NCI-H510A treated with DMSO at 0.1 percent for 48 hours (cell line): ENCODE results near the gene RETREG3.

Experiments used
- DNase-seq: peaks from one replicate; lab custom pipeline; 2025; lab: John Stamatoyannopoulos, UW

Gene RETREG3

GRCh38 chr17:42612013-42612412, 2.8 kb upstream of the RETREG3 start:
- no peak for DNase-seq

DNA sequence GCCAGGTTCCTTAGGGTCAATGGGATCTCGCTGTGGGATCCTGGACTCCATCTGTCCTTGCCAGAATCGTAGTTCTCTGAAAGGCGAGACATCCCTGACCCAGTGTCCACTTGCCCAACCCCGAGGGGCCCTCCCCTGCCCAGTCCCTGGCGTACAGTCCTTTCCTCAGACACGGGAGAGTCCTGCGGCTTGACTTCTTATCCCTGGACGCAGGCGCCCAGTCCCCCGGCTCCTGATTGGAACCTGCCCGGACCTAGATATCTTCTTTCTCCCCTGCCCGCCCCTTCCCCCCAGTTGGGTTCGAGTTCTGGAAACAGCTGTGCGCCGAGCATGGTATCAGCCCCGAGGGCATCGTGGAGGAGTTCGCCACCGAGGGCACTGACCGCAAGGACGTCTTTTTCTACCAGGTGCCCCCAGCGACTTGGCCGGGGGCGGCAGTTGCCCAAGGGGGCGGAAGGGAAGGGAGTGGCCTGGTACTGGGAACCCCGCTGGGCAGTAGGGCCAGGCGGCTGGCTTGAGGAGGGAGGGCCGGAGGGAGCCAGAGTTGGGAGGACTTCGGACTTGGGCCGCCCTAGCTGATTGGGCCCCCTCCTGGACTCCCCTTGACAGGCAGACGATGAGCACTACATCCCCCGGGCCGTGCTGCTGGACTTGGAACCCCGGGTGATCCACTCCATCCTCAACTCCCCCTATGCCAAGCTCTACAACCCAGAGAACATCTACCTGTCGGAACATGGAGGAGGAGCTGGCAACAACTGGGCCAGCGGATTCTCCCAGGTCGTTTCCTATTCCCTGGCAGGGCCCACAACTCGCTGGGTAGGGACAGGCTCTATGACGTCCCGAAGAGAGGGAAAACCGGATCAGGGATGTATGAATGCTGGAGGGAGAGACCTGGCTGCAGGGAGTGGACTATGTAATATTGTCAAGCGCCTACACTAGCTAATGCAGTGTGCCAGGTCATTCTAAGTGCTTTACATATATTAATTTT, 934 bp upstream of the RETREG3 start:
- peak; percentile 73 for DNase-seq

GRCh38 chr17:42608305-42609181, 631 bp downstream of the RETREG3 start:
- peak; percentile 16 for DNase-seq

DNA sequence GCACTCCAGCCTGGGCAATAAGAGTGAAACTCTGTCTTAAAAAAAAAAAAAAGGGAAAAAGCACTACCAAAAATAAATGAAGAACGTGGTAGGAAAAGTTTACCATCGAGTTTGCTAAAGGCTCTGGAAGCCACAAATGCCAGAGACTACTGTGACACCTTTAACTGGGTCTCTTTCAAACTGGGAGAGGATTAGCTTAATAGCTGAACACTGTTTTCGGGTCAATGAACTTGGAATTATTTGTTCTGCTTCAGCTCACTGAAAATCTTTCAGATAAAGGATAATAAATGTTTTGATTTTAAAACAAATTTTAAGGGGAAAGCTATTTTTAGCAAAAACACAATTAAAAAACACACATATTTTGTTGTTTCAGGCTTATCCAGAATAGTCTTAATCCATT, 1.4 kb downstream of the RETREG3 start:
- no peak for DNase-seq

GRCh38 chr17:42603318-42603717, 5.9 kb downstream of the RETREG3 start:
- DNase-seq = no peak

GRCh38 chr17:42598905-42599304, 10.3 kb downstream of the RETREG3 start:
- DNase-seq = no peak

GRCh38 chr17:42596386-42596785, 12.8 kb downstream of the RETREG3 start:
- no peak for DNase-seq

- no peak for DNase-seq
Measured at GRCh38 chr17:42591411-42591810, 17.8 kb downstream of the RETREG3 start.

DNA sequence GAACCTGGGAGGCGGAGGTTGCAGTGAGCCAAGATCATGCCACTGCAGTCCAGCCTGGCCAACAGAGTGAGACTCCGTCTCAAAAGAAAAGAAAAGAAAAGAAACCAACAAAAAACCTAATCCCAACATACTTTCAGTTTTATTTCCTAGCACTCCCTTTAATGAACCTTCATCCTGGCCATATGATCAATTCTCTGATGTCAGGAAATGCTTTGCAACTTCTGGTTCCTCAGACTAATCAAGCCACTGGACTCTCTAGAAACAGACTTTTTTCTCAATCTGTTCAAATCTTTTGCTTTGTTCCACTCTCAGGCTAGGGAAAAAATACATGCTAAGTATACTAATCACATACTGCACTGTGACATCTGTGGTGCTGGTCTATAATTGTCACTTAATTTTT, 18.3 kb downstream of the RETREG3 start:
- DNase-seq = no peak

GRCh38 chr17:42586514-42587230, 22.5 kb downstream of the RETREG3 start:
- no peak for DNase-seq

DNA sequence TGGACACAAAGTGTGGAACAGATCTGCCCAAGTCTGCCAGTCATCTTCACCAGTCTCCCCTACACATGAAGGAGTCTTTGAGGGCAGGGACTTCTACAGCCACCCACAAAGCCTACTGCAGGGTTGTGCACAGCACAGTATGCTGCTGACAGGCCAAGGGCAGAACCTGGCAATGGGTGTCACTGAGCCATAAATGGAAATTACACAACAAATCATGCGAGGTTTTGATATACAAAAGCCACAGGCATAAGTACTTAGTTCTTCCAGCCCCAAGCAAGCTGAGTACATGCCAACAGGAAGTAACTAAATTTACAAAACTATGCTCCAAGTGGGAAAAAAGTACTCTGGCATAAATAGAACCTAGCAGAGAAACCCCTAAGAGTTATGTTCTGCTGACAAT, 23.8 kb downstream of the RETREG3 start:
- DNase-seq = no peak

- DNase-seq = no peak
Measured at GRCh38 chr17:42584880-42585279, 24.3 kb downstream of the RETREG3 start.

GRCh38 chr17:42581744-42582270, 27.4 kb downstream of the RETREG3 start:
- DNase-seq = no peak

DNA sequence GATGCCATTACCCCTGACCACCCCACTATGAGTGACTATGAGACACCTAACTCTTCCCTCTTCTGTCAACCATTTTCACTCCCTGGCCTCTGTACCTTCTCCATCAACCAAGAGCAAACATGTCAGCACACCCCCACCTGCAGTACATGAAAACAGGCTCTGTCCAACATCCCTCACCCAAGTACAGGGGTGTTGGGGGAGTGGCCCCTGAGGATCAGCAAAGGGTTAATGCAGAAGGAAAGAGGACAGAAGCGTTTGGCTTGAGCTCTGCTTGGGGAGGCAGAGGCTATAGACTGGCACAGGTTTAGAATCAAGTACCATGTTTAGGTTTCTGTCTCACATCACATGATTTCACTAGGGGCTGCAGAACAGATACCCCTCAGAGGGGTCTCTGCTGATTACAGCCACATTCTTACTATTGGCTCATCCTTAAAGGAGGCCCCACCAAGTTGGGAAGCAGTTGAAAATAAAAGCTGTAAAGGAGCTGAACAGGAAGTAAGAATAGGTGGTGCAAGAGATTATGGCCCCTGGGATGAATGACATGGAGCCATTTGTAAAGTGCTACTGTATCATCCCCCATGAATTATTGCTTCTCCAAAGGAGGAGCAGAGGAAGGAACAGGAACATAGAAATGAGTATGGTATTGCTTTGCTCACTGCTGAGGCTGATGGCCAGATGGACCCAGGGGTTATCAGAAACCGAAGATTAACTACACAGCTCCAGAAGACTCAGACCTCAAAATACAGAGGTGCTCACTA, 29.2 kb downstream of the RETREG3 start:
- no peak for DNase-seq

- peak; percentile 49 for DNase-seq
Measured at GRCh38 chr17:42578282-42578869, 30.8 kb downstream of the RETREG3 start.

DNA sequence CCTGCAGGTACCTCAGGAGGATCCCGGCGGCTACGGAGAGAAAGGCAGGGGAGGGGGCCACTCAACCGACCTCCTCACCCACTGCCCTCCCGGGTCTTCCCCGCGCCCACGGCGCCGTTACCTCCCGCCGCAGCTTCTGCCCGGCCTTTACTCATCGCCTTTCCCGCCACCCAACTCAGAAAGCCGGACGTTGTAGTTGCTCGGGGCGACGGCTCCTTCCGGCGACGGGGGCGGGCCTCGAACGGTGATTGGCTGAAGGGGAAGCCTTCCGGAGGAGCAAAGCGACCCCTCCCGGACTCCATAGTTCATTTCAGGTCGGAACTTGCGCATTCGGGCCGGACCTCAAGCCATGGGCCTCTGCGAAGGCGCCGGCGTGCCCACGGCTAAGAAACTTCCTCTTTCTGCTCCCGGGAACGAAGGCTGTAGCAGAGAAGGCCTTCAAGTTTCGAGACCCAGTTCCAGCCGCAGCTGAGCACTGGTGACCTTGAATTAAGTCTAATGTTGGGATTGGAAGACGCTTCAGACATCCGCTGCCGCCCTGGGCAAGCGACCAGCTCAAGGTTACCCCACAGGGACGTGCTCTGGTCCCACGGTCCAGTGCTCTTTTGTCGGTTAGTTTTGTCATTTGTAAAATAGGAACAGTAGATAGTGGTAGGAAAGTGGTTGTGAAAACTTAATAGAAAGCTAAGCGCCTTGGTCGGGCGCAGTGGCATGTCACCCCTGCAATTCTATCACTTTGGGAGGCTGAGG, 31.5 kb downstream of the RETREG3 start, which contains the start of gene PSMC3IP:
TSS of gene PSMC3IP (minus strand) at position 198 of the 750 bp plus-strand sequence. CDS start at position 155, 43 bp downstream.
- peak; percentile 93 for DNase-seq

DNA sequence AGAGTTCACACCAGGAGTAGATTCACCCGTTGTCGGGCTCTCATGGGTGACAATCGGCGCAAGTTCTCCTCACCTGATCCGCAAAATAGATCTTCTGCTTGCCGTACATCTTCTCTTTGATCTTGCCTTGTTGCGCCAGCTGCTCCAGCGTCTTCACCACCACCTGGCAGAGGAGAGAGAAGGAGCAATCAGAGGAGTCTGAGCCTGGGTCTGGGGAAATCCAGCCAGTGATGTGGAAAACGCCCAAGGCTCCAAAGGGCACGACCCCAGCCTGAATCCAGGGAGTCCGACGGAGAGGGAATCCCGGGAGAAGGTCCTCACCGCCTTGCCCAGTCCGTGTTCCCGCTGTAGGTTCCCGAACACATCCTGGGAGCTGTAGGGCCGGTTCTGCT, 32.0 kb downstream of the RETREG3 start:
- no peak for DNase-seq

DNA sequence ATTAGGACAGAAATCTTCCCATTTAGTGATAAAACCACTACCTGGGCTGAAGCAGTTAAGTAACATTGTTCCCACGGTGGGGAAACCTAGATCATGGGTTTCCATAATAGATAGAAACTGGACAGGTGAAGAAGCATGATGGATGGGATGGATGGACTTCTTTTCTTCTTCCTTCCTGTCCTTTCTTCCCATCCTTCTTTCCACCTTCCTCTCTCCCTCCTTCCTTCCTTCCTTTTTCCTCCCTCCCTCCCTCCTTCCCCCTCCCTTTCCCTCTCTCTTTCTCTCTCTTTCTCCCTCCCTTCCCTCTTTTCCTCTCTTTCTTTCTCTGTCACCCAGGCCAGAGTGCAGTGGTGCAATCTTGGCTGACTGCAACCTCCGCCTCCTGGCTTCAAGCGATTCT, 34.7 kb downstream of the RETREG3 start:
- DNase-seq = no peak

GRCh38 chr17:42573095-42573494, 36.1 kb downstream of the RETREG3 start:
- DNase-seq = no peak
